ENCODE measurements around the gene PER3. TPM values are rescaled to one million over a fixed set of nuclear protein-coding genes. Genes with fewer than 3 reads are reported as not detected.

PER3 gene
- polyA plus RNA-seq, 3 donors from 2014 or later = 1.7 to 4.7 (median 3.5) TPM

DNA sequence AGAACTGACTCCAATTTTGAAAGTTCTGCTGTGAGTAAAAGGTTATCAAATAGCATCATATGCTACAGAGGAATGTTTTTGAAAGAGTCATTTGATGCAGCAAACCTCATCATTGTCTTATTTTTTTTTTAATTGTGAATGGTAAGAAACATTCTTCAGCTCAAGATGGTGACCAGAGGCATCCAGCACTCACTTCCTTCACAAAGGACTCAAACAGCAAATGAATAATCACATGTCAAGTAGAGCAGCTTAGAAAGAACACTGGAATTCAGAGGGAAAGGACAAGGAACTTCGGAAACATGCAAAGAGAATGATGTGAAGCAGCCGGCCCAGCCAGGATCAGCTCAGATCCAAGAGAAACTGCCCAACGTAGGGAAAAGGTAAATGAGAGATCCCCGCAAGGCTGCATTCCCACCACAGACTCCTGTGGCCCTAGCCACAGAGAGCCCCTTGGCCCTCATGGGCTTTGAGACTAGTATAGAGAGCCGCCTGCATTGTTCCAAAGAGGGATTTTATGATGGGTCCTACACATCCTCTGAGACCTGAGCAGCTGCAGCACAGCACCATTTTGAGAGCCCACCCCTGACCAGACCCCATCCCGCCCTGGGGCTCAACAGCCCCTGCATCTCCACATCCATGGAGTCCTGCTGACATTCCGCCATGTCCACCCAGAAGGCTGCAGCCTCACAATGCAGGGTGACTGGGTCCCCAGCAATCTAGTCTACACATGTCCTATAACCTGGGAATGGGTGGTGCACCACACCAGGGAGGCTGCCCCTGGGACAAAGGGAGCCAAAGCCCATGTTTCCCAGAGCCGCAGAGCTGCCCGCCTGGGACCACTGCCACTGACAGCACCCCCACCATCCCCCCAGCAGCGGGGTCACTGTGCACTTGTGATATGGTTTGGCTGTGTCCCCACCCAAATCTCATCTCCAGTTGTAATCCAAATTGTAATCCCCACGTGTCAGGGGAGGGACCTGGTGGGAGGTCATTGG lies 90.0 kb downstream of the PER3 start:
- no peak overlapping the region for H3K27ac Mint-ChIP-seq

GRCh38 chr1:7878027-7878426 lies 93.9 kb downstream of the PER3 start:
- Mint-ChIP-seq H3K9me3 (peaks cover 4 to 7% (median 5%) of the 10 kb centered on the region in 6 donors), H3K36me3 (peaks cover 5 to 12% (median 6%) of the 10 kb centered on the region in 3 donors), H3K27me3 (ENCODE audit: low read depth in 3 of 3) (peaks cover 2 to 8% (median 4%) of the 10 kb centered on the region in 3 donors), H3K4me1 (peaks cover 7 to 15% of the 10 kb centered on the region in 2 donors), H3K27ac (no peak overlapping the region), H3K4me3 (no peak overlapping the region)
- no peak for DNase-seq

More for the DNA sequence above, 90.0 kb downstream of the PER3 start:
- peaks cover 4 to 7% (median 5%) of the 10 kb centered on the region in 6 donors for H3K9me3 Mint-ChIP-seq
- no peak overlapping the region for H3K4me3 Mint-ChIP-seq
- peaks cover 5 to 12% (median 6%) of the 10 kb centered on the region in 3 donors for H3K36me3 Mint-ChIP-seq
- H3K4me1 Mint-ChIP-seq = peaks cover 7 to 12% of the 10 kb centered on the region in 2 donors
- peaks cover 4 to 8% (median 5%) of the 10 kb centered on the region in 3 donors for H3K27me3 Mint-ChIP-seq (ENCODE audit: low read depth in 3 of 3)
- DNase-seq = no peak

GRCh38 chr1:7879228-7879627 lies 95.1 kb downstream of the PER3 start:
- peak overlapping the region in 1 of 6 donors; percentile 55 for H3K27ac Mint-ChIP-seq
- H3K9me3 Mint-ChIP-seq = peaks cover 4 to 7% (median 5%) of the 10 kb centered on the region in 6 donors
- peaks cover 5 to 12% (median 6%) of the 10 kb centered on the region in 3 donors for H3K36me3 Mint-ChIP-seq
- H3K4me3 Mint-ChIP-seq = peak overlapping the region in 1 of 5 donors; percentile 19
- peaks cover 7 to 15% of the 10 kb centered on the region in 2 donors for H3K4me1 Mint-ChIP-seq
- DNase-seq = no peak
- peaks cover 2 to 8% (median 7%) of the 10 kb centered on the region in 3 donors for H3K27me3 Mint-ChIP-seq (ENCODE audit: low read depth in 3 of 3)

DNA sequence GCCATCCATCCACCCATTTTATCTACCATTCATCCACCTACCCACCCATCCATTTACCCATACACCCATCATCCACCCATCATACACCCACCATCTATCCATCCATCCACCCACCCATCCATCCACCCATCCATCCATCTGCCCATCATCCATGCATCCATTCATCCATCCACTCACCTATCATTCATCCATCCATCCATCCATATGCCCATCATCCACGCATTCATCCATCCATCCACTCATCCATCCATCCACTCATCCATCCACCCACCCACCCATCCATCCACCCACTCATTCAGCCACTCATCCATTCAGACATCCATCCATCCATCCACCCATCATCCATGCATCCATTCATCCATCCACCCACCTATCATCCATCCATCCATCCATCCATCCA lies 100.7 kb downstream of the PER3 start:
- peak overlapping the region in 2 of 6 donors; percentile 47 to 54 for H3K27ac Mint-ChIP-seq
- H3K36me3 Mint-ChIP-seq = peaks cover 0 to 5% (median 0%) of the 10 kb centered on the region in 3 donors
- H3K4me1 Mint-ChIP-seq = no peaks in the 10 kb centered on the region
- peaks cover 3 to 7% (median 4%) of the 10 kb centered on the region in 3 donors for H3K27me3 Mint-ChIP-seq (ENCODE audit: low read depth in 3 of 3)
- no peak for DNase-seq
- no peak overlapping the region for H3K4me3 Mint-ChIP-seq
- no peaks in the 10 kb centered on the region for H3K9me3 Mint-ChIP-seq

- no peak overlapping the region for H3K27ac Mint-ChIP-seq
- DNase-seq = no peak
- no peaks in the 10 kb centered on the region for H3K9me3 Mint-ChIP-seq
- H3K36me3 Mint-ChIP-seq = peaks cover 0 to 5% (median 5%) of the 10 kb centered on the region in 3 donors
- H3K27me3 Mint-ChIP-seq (ENCODE audit: low read depth in 3 of 3) = peaks cover 3 to 7% (median 4%) of the 10 kb centered on the region in 3 donors
- H3K4me1 Mint-ChIP-seq = no peaks in the 10 kb centered on the region
- H3K4me3 Mint-ChIP-seq = no peak overlapping the region
Measured at GRCh38 chr1:7885513-7886404, 101.7 kb downstream of the PER3 start.

- H3K27me3 Mint-ChIP-seq (ENCODE audit: low read depth in 3 of 3) = peaks cover 4 to 9% (median 4%) of the 10 kb centered on the region in 3 donors
- no peaks in the 10 kb centered on the region for H3K9me3 Mint-ChIP-seq
- H3K4me1 Mint-ChIP-seq = no peaks in the 10 kb centered on the region
- H3K4me3 Mint-ChIP-seq = no peak overlapping the region
- peaks cover 0 to 5% (median 5%) of the 10 kb centered on the region in 3 donors for H3K36me3 Mint-ChIP-seq
- no peak for DNase-seq
- H3K27ac Mint-ChIP-seq = no peak overlapping the region
Measured at GRCh38 chr1:7886405-7886745, 102.3 kb downstream of the PER3 start.

- H3K9me3 Mint-ChIP-seq = no peaks in the 10 kb centered on the region
Measured at GRCh38 chr1:7888248-7889081, 104.4 kb downstream of the PER3 start.

GRCh38 chr1:7890853-7891252 lies 106.8 kb downstream of the PER3 start:
- peak overlapping the region in 1 of 6 donors; percentile 43 for H3K27ac Mint-ChIP-seq

More at GRCh38 chr1:7888248-7889081, 104.4 kb downstream of the PER3 start:
- Mint-ChIP-seq H3K4me3 (no peak overlapping the region), H3K4me1 (peaks cover 0 to 15% of the 10 kb centered on the region in 2 donors), H3K27me3 (ENCODE audit: low read depth in 3 of 3) (peaks cover 4 to 9% (median 4%) of the 10 kb centered on the region in 3 donors), H3K36me3 (peaks cover 0 to 5% (median 5%) of the 10 kb centered on the region in 3 donors), H3K27ac (no peak overlapping the region)
- DNase-seq = no peak

GRCh38 chr1:7891804-7892203 lies 107.7 kb downstream of the PER3 start:
- Mint-ChIP-seq H3K27me3 (ENCODE audit: low read depth in 3 of 3) (peaks cover 2 to 4% (median 3%) of the 10 kb centered on the region in 3 donors), H3K27ac (peak overlapping the region in 1 of 6 donors; percentile 8), H3K4me1 (peaks cover 0 to 15% of the 10 kb centered on the region in 2 donors), H3K36me3 (peaks cover 0 to 5% (median 5%) of the 10 kb centered on the region in 3 donors), H3K4me3 (no peak overlapping the region), H3K9me3 (no peaks in the 10 kb centered on the region)
- DNase-seq = no peak

More at GRCh38 chr1:7890853-7891252, 106.8 kb downstream of the PER3 start:
- Mint-ChIP-seq H3K27me3 (ENCODE audit: low read depth in 3 of 3) (peaks cover 3 to 4% (median 4%) of the 10 kb centered on the region in 3 donors), H3K36me3 (peaks cover 0 to 5% (median 5%) of the 10 kb centered on the region in 3 donors), H3K9me3 (no peaks in the 10 kb centered on the region), H3K4me1 (peaks cover 0 to 15% of the 10 kb centered on the region in 2 donors), H3K4me3 (no peak overlapping the region)
- DNase-seq = no peak

DNA sequence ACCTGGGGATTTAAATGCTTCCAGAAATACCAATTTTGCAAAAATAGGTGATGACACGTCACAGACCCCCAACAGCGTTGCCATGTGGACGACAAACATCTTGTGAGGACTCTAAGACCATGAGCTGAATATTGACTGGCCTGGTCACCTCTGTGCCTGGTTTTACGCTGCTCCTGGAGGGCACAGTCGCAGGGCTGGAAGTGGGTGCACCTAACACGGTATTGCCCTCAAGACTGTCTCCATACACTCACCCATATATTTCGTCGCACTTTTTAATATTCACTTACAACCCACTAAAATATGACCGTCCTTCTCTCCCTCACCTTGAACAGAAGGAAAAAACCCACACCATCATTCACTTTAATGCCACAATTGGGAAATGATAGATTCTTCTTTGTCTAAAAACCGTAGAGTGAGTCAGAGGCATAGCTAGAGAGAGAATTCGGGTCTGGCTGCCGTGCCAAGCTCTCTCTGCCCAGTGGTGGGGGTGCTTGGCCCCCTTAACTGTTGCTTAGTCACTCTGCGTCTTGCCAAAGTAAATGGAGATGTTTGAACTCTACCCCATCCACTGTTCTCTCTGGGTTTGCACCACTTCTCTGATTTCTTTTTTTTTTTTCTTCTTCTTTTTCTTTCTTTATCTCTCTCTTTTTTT lies 109.6 kb downstream of the PER3 start:
- no peak overlapping the region for H3K4me3 Mint-ChIP-seq
- peaks cover 0 to 5% (median 2%) of the 10 kb centered on the region in 3 donors for H3K36me3 Mint-ChIP-seq
- H3K27ac Mint-ChIP-seq = peak overlapping the region in 1 of 6 donors; percentile 36

More for the DNA sequence above, 109.6 kb downstream of the PER3 start:
- Mint-ChIP-seq H3K4me1 (peaks cover 7 to 25% of the 10 kb centered on the region in 2 donors), H3K9me3 (no peaks in the 10 kb centered on the region), H3K27me3 (ENCODE audit: low read depth in 3 of 3) (peaks cover 2 to 3% (median 3%) of the 10 kb centered on the region in 3 donors)
- no peak for DNase-seq

Measured in immature natural killer cell (primary cell).